Measurements from ENCODE around the gene STARD10. TPM values are rescaled to one million over a fixed set of nuclear protein-coding genes. Genes with fewer than 3 reads are reported as not detected.

The STARD10 gene
- total RNA-seq, 6 experiments from 2014 or later: 10.8 to 16.9 (median 15.8) TPM

GRCh38 chr11:72754149-72754543 is 39.7 kb downstream of the STARD10 start:
- Mint-ChIP-seq H3K36me3 (ENCODE audit: low read depth) (peaks cover 9% of the 10 kb centered on the region; the same call in 1 of the 2 replicates), H3K27ac (no peak overlapping the region), H3K27me3 (ENCODE audit: insufficient read depth) (peaks cover 9% of the 10 kb centered on the region)

GRCh38 chr11:72753341-72754148 is 40.3 kb downstream of the STARD10 start:
- H3K27me3 Mint-ChIP-seq (ENCODE audit: insufficient read depth): peaks cover 5% of the 10 kb centered on the region
- H3K27ac Mint-ChIP-seq: peak overlapping the region; percentile 96
- peaks cover 40% of the 10 kb centered on the region for H3K4me1 Mint-ChIP-seq (ENCODE audit: low read depth)
- peak overlapping the region; percentile 96 for H3K4me3 Mint-ChIP-seq
- TF ChIP-seq CTCF (IDR thresholded peaks at IDR 0.05): peak; percentile 33
- no peaks in the 10 kb centered on the region for H3K9me3 Mint-ChIP-seq
- peaks cover 5% of the 10 kb centered on the region; the same call in 1 of the 2 replicates for H3K36me3 Mint-ChIP-seq (ENCODE audit: low read depth)
- no peak for DNase-seq

More at GRCh38 chr11:72754149-72754543, 39.7 kb downstream of the STARD10 start:
- no peak for TF ChIP-seq CTCF (IDR thresholded peaks at IDR 0.05)
- peaks cover under 1% of the 10 kb centered on the region; the same call in 1 of the 2 replicates for H3K9me3 Mint-ChIP-seq
- peaks cover 46% of the 10 kb centered on the region for H3K4me1 Mint-ChIP-seq (ENCODE audit: low read depth)
- H3K4me3 Mint-ChIP-seq: no peak overlapping the region
- DNase-seq: no peak

GRCh38 chr11:72752088-72752914 is 41.5 kb downstream of the STARD10 start, which contains the start of gene ARAP1:
TSS of gene ARAP1 (minus strand) at chr11:72752408. CDS start at chr11:72727128, 25,280 bp downstream.
- Mint-ChIP-seq H3K4me1 (ENCODE audit: low read depth) (peaks cover 30% of the 10 kb centered on the region), H3K27me3 (ENCODE audit: insufficient read depth) (peaks cover 5% of the 10 kb centered on the region), H3K27ac (peak within 1 kb of the TSS; percentile 96), H3K4me3 (peak within 1 kb of the TSS; percentile 96), H3K9me3 (no peaks in the 10 kb centered on the region), H3K36me3 (ENCODE audit: low read depth) (peaks cover 5% of the 10 kb centered on the region; the same call in 1 of the 2 replicates)
- DNase-seq: peak; percentile 51
- no peak for TF ChIP-seq CTCF (IDR thresholded peaks at IDR 0.05)

GRCh38 chr11:72751116-72752087 is 42.4 kb downstream of the STARD10 start:
- Mint-ChIP-seq H3K9me3 (no peaks in the 10 kb centered on the region), H3K27me3 (ENCODE audit: insufficient read depth) (peaks cover 5% of the 10 kb centered on the region), H3K4me3 (peak overlapping the region; percentile 96), H3K4me1 (ENCODE audit: low read depth) (peaks cover 30% of the 10 kb centered on the region), H3K36me3 (ENCODE audit: low read depth) (peaks cover 5% of the 10 kb centered on the region; the same call in 1 of the 2 replicates), H3K27ac (0 out of 2 replicates have a peak overlapping the region, but pooled peaks have one; percentile 52)
- no peak for TF ChIP-seq CTCF (IDR thresholded peaks at IDR 0.05)
- DNase-seq: no peak
